GM12872 (cell line): ENCODE results near the gene MAP1LC3A.
A peak's percentile ranks its signal among the peaks of the same experiment; 100 is the strongest.

Source experiments
- TF ChIP-seq, protein P1 (sequence below): IDR thresholded peaks from 3 replicates; pipeline ENCODE4 v1.5.1; 2011; ENCODE audit warnings: low read depth, mild to moderate bottlenecking, low read length, moderate library complexity; ENCODE audit not compliant: insufficient read depth

Gene MAP1LC3A

GRCh38 chr20:34532320-34532719 is 26.2 kb upstream of the MAP1LC3A start:
- TF ChIP-seq, protein P1, sequence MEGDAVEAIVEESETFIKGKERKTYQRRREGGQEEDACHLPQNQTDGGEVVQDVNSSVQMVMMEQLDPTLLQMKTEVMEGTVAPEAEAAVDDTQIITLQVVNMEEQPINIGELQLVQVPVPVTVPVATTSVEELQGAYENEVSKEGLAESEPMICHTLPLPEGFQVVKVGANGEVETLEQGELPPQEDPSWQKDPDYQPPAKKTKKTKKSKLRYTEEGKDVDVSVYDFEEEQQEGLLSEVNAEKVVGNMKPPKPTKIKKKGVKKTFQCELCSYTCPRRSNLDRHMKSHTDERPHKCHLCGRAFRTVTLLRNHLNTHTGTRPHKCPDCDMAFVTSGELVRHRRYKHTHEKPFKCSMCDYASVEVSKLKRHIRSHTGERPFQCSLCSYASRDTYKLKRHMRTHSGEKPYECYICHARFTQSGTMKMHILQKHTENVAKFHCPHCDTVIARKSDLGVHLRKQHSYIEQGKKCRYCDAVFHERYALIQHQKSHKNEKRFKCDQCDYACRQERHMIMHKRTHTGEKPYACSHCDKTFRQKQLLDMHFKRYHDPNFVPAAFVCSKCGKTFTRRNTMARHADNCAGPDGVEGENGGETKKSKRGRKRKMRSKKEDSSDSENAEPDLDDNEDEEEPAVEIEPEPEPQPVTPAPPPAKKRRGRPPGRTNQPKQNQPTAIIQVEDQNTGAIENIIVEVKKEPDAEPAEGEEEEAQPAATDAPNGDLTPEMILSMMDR = no peak

DNA sequence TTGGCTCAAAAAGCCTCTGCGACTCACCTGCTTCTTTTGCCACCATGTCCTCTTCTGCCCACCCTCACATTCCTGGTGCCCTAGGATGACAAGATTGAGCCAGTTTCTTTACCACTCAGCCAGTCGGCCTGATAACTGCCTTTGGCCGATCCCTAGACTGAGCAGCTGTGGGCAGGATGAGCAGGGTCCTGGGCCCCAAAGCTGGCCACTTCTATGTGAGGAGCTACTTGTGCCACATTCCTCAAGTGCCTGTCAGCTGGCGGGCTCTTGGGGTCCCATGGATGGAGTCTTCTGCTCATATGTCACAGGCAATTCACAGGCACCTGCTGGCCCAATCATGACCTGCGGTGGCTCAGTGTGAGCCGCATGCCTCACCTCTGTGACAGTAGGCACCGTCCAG is 25.8 kb upstream of the MAP1LC3A start:
- TF ChIP-seq, protein P1 = no peak

DNA sequence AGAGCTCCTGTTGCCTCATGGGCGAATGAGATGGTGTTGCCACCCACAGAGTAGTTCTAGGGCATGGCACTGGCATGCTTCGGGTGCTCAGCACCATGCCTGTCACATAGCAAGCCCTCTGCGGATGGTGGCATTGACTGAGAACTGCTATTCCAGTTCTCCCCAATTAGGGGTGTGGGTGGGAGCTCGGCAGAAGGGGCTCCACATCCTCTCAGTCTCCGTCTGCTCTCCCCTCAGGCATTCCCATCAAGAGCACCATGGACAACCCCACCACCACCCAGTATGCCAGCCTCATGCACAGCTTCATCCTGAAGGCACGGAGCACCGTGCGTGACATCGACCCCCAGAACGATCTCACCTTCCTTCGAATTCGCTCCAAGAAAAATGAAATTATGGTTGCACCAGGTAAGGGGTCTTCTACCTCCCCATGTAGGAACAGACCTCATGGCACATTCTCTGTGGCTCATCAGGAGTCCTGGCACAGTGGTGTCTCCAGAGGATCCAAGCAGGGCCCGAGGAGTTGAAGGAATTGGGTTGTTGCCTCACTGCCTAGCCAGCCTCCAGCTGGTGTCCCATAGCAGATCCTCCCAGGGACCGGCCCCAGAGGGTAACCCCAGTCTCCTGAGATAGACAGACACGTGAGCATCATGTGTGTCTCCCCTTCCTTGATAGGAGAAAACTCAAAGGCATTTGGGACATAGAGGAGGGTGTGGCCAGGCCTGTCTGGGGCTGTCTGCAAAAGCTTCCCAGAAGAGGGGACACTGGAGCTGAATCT is 23.9 kb upstream of the MAP1LC3A start:
- TF ChIP-seq, protein P1 = no peak

GRCh38 chr20:34535301-34535840 is 23.1 kb upstream of the MAP1LC3A start:
- TF ChIP-seq, protein P1 = no peak

GRCh38 chr20:34535857-34536256 is 22.7 kb upstream of the MAP1LC3A start:
- TF ChIP-seq, protein P1 = no peak

- TF ChIP-seq, protein P1 = peak; percentile 48
Observed at GRCh38 chr20:34536798-34537394, 21.6 kb upstream of the MAP1LC3A start.

DNA sequence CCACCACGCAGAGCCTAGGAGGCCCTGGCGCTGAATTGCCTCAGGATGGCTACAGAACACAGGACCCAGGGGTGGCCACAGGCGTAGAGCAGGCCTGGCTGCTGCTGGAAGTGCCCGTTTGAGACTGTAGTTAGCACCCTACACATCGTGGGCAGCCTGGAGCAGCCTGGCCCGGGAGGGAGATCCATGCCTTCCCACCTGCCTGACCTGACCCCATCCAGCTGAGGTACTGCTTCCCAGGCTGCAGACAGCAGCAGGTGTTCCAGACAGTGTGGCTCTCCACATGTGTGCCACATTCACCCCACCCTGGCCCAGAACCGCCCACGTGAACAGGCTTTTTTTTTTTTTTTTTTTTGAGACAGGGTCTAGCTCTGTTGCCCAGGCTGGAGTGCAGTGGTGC is 20.9 kb upstream of the MAP1LC3A start:
- TF ChIP-seq, protein P1 = no peak
